GM12878 (cell line): ENCODE data around the gene MFAP3L. TPM values are rescaled to one million over a fixed set of nuclear protein-coding genes. Genes with fewer than 3 reads are reported as not detected.

ENCODE experiments used
- ATAC-seq: fragments of 200-7000 bp; cut with Tn5 transposase; 3 replicates; pipeline ENCODE4 v1.9.1; 2020; ENCODE audit warnings: mild to moderate bottlenecking, moderate library complexity
- BruUV-seq: library from RNA; stranded (reverse); fragments of 400-500 nt; replicated peaks from 2 replicates; lab custom pipeline; 2021; lab: Mats Ljungman, UMichigan
- CTCF ChIA-PET: fragments of 300-600 bp; sonication (Branson Sonifier 250); formaldehyde crosslinking; extraction: SDS; loops from one replicate; lab custom pipeline; 2021; ENCODE audit warnings: inconsistent platforms; lab: Yijun Ruan, JAX
- POLR2A ChIA-PET: fragments of 350-600 bp; formaldehyde crosslinking; extraction: SDS; loops from one replicate; lab custom pipeline; 2021; ENCODE audit warnings: inconsistent platforms; lab: Charles Lee
- RAD21 ChIA-PET: fragments of 300-600 bp; sonication (Branson Sonifier 250); formaldehyde crosslinking; loops from one replicate; lab custom pipeline; 2023; ENCODE audit warnings: antibody characterized with exemption; ENCODE audit not compliant: unreplicated experiment; lab: Charles Lee
- SMC1A ChIA-PET: fragments of 300-600 bp; sonication (Branson Sonifier 250); formaldehyde crosslinking; loops from one replicate; lab custom pipeline; 2023; ENCODE audit not compliant: unreplicated experiment, uncharacterized antibody; lab: Charles Lee
- DNase-seq: peaks from one replicate; pipeline ENCODE4 v3.0.0-alpha.2; 2011; ENCODE audit warnings: low read depth, low spot score
- FAIRE-seq: peaks from 3 replicates; lab custom pipeline; 2011; peaks lifted over from hg19 to GRCh38; lab: Jason Lieb, UNC
- H2AFZ ChIP-seq: 2 replicates; pipeline ENCODE4 v1.6.0; 2011; ENCODE audit warnings: low read depth, low read length, control low read depth; ENCODE audit not compliant: control insufficient read depth
- H3K27ac ChIP-seq: 2 replicates; pipeline ENCODE4 v1.5.1; 2011; ENCODE audit warnings: control low read depth; ENCODE audit not compliant: control insufficient read depth, insufficient read depth
- H3K27me3 ChIP-seq, 2 experiments: replicated peaks in 1 of 2; 2 replicates each; pipeline versions ENCODE4 v1.6.0 to v1.6.1; 2011; ENCODE audit warnings: low read length in 1 of 2; ENCODE audit not compliant: control insufficient read depth in 2 of 2, insufficient read depth in 2 of 2
- H3K36me3 ChIP-seq, 2 experiments: 2 replicates each; pipeline ENCODE4 v1.5.1; 2011; ENCODE audit warnings: low read length in 1 of 2; ENCODE audit not compliant: control insufficient read depth in 2 of 2, insufficient read depth in 2 of 2
- H3K4me1 ChIP-seq: 2 replicates; pipeline ENCODE4 v1.6.1; 2011; ENCODE audit warnings: mild to moderate bottlenecking, low read length, moderate library complexity, mixed read lengths; ENCODE audit not compliant: control insufficient read depth, insufficient read depth
- H3K4me2 ChIP-seq: 2 replicates; pipeline ENCODE4 v1.6.0; 2011; ENCODE audit warnings: control low read depth; ENCODE audit not compliant: control insufficient read depth, insufficient read depth
- H3K4me3 ChIP-seq: fragments of 200-600 bp; sonication (generic); 2 replicates; pipeline ENCODE4 v1.5.1; 2016
- H3K79me2 ChIP-seq: 2 replicates; pipeline ENCODE4 v1.6.0; 2011; ENCODE audit warnings: low read length; ENCODE audit not compliant: control insufficient read depth, insufficient read depth
- H3K9ac ChIP-seq: 2 replicates; pipeline ENCODE4 v1.8.0; 2011; ENCODE audit warnings: low read length, control low read depth, mixed read lengths; ENCODE audit not compliant: control insufficient read depth, insufficient read depth
- H3K9me3 ChIP-seq: replicated peaks from 3 replicates; pipeline ENCODE4 v1.5.1; 2011; ENCODE audit warnings: mild to moderate bottlenecking, low read length; ENCODE audit not compliant: control insufficient read depth, insufficient read depth
- H4K20me1 ChIP-seq: 2 replicates; pipeline ENCODE4 v1.6.0; 2011; ENCODE audit not compliant: control insufficient read depth, insufficient read depth
- CREM ChIP-seq: IDR thresholded peaks from 2 replicates; pipeline ENCODE4 v1.6.1; 2014; ENCODE audit warnings: antibody characterized with exemption, low read depth
- EGR1 ChIP-seq, 2 experiments: IDR thresholded peaks; 1 replicate in 1 of 2; 2 replicates in 1 of 2; pipeline ENCODE4 v1.6.1; 2011 to 2012; ENCODE audit warnings: low read depth in 2 of 2, low read length in 2 of 2, borderline replicate concordance in 1 of 2, mild to moderate bottlenecking in 1 of 2, moderate library complexity in 1 of 2
- IKZF2 ChIP-seq, 2 experiments: fragments of 450-650 bp; IDR thresholded peaks; 2 replicates each; pipeline ENCODE4 v1.6.1; 2017; ENCODE audit warnings: mild to moderate bottlenecking in 2 of 2, moderate library complexity in 2 of 2
- KAT2A ChIP-seq: conservative IDR thresholded peaks from 2 replicates; pipeline ENCODE4 v1.6.1; 2011; ENCODE audit warnings: low read depth, low read length; ENCODE audit not compliant: control insufficient read depth
- LARP7 ChIP-seq: fragments of 450-650 bp; IDR thresholded peaks from 2 replicates; pipeline ENCODE4 v1.6.1; 2017; ENCODE audit warnings: mild to moderate bottlenecking
- MYB ChIP-seq: fragments of 150-350 bp; IDR thresholded peaks from 2 replicates; pipeline ENCODE4 v1.6.1; 2014; ENCODE audit warnings: mild to moderate bottlenecking, low read depth, low read length, borderline replicate concordance
- NBN ChIP-seq: fragments of 450-650 bp; IDR thresholded peaks from 2 replicates; pipeline ENCODE4 v1.6.1; 2016
- RB1 ChIP-seq: fragments of 450-650 bp; formaldehyde crosslinking; IDR thresholded peaks from 2 replicates; pipeline ENCODE4 v1.6.1; 2017; ENCODE audit warnings: mild to moderate bottlenecking, borderline replicate concordance
- SMC3 ChIP-seq: IDR thresholded peaks from 2 replicates; pipeline ENCODE4 v1.6.1; 2011; ENCODE audit warnings: low read length, improper control_type of control experiment, borderline replicate concordance
- YBX1 ChIP-seq: fragments of 450-650 bp; IDR thresholded peaks from 2 replicates; pipeline ENCODE4 v1.6.1; 2016; ENCODE audit warnings: antibody characterized with exemption
- ZSCAN29 ChIP-seq: fragments of 450-650 bp; IDR thresholded peaks from 2 replicates; pipeline ENCODE4 v1.6.1; 2017; ENCODE audit warnings: mild to moderate bottlenecking, moderate library complexity
- WGBS: methylation state at CpG from one replicate; pipeline ENCODE4 v1.1.6; 2016; ENCODE audit warnings: low lambda C conversion rate; ENCODE audit not compliant: insufficient replicate concordance, insufficient coverage; ENCODE audit errors: missing lambda C conversion rate; 5-methylcytosine and 5-hydroxymethylcytosine counted together
- in situ Hi-C: fragments of 300-500 bp; cut with MboI; formaldehyde crosslinking; loops from 9 replicates; pipeline ENCODE4 v1.14.3; 2018; ENCODE audit warnings: mixed read lengths
- intact Hi-C: fragments of 100-400 bp; cut with micrococcal nuclease; formaldehyde crosslinking; loops from one replicate; pipeline ENCODE4 v1.14.2; 2022; ENCODE audit not compliant: unreplicated experiment
- polyA plus RNA-seq, 11 experiments: library from polyadenylated mRNA; depleted of rRNA in 4 of 11; unstranded in 6 of 11; stranded (reverse) in 5 of 11; fragments of >200 nt; fragmentation: Nextera tagmentation in 4 of 11; fragmentation: Illumina TruSeq in 1 of 11; extraction: Ambion mirVana in 4 of 11; extraction: Trizol in 1 of 11; gene quantifications; 1 replicate in 1 of 11; 2 replicates in 10 of 11; pipeline versions ENCODE4 v1.2.1 to v1.2.3, GENCODE V29; 2011 to 2016; ENCODE audit warnings: inconsistent platforms in 2 of 11, missing spikeins in 2 of 11, low read depth in 1 of 11
- total RNA-seq, 4 experiments: library from RNA; depleted of rRNA in 3 of 4; stranded (reverse); fragments of >200 nt in 3 of 4; fragmentation: Illumina TruSeq in 1 of 4; extraction: Trizol in 1 of 4; gene quantifications; 2 replicates each; pipeline versions ENCODE4 v1.2.1 to v1.2.3, GENCODE V29; 2013 to 2021
- TF ChIP-seq, protein P1 (sequence below): fragments of 450-650 bp; IDR thresholded peaks from 2 replicates; pipeline ENCODE4 v1.6.1; 2017; ENCODE audit warnings: mild to moderate bottlenecking, low read depth, inconsistent platforms; ENCODE audit not compliant: poor library complexity, severe bottlenecking
- TF ChIP-seq, protein P2 (sequence below): IDR thresholded peaks from 2 replicates; pipeline ENCODE4 v1.6.1; 2012; ENCODE audit warnings: mild to moderate bottlenecking, low read depth, low read length

MFAP3L gene
- total and polyA plus RNA-seq, 10 of the 15 experiments (the other 5 are each of a cell fraction or from before 2014, with no cell fraction given), result 0.10 to 3.0 TPM; not detected in 8

DNA sequence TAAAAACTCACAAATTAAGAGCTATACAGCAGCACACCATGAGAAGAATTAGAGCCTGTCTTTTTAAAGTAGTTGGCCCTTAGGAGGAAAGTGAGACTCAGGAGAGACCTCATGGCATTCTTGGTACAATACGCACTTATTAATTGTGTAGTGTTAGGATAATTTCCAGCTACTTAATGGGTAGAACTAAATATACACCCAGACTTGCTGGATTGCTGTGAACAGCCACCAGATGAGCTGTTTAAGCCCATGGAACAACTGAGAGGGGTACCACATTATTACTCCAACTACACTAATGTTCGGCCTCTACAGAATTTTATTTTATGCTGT is 13.6 kb downstream of the MFAP3L start:
- FAIRE-seq, result no peak
- TF ChIP-seq NBN (no peak), MYB (no peak), EGR1 (IDR thresholded peaks at IDR 0.05; ENCODE audit: borderline replicate concordance in 1 of 2, low read depth in 2 of 2, low read length in 2 of 2) (no peak), YBX1 (no peak), LARP7 (no peak), SMC3 (no peak), KAT2A (no peak), RB1 (no peak), IKZF2 (IDR thresholded peaks at IDR 0.05) (no peak), CREM (no peak), ZSCAN29 (no peak)
- TF ChIP-seq, protein P1, sequence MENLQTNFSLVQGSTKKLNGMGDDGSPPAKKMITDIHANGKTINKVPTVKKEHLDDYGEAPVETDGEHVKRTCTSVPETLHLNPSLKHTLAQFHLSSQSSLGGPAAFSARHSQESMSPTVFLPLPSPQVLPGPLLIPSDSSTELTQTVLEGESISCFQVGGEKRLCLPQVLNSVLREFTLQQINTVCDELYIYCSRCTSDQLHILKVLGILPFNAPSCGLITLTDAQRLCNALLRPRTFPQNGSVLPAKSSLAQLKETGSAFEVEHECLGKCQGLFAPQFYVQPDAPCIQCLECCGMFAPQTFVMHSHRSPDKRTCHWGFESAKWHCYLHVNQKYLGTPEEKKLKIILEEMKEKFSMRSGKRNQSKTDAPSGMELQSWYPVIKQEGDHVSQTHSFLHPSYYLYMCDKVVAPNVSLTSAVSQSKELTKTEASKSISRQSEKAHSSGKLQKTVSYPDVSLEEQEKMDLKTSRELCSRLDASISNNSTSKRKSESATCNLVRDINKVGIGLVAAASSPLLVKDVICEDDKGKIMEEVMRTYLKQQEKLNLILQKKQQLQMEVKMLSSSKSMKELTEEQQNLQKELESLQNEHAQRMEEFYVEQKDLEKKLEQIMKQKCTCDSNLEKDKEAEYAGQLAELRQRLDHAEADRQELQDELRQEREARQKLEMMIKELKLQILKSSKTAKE, result no peak
- TF ChIP-seq, protein P2, sequence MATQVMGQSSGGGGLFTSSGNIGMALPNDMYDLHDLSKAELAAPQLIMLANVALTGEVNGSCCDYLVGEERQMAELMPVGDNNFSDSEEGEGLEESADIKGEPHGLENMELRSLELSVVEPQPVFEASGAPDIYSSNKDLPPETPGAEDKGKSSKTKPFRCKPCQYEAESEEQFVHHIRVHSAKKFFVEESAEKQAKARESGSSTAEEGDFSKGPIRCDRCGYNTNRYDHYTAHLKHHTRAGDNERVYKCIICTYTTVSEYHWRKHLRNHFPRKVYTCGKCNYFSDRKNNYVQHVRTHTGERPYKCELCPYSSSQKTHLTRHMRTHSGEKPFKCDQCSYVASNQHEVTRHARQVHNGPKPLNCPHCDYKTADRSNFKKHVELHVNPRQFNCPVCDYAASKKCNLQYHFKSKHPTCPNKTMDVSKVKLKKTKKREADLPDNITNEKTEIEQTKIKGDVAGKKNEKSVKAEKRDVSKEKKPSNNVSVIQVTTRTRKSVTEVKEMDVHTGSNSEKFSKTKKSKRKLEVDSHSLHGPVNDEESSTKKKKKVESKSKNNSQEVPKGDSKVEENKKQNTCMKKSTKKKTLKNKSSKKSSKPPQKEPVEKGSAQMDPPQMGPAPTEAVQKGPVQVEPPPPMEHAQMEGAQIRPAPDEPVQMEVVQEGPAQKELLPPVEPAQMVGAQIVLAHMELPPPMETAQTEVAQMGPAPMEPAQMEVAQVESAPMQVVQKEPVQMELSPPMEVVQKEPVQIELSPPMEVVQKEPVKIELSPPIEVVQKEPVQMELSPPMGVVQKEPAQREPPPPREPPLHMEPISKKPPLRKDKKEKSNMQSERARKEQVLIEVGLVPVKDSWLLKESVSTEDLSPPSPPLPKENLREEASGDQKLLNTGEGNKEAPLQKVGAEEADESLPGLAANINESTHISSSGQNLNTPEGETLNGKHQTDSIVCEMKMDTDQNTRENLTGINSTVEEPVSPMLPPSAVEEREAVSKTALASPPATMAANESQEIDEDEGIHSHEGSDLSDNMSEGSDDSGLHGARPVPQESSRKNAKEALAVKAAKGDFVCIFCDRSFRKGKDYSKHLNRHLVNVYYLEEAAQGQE, result no peak
- Histone ChIP-seq H3K36me3 (no peaks in the 10 kb centered on the region), H4K20me1 (no peaks in the 10 kb centered on the region), H3K27ac (no peak overlapping the region), H3K9me3 (no peaks in the 10 kb centered on the region), H3K4me1 (no peaks in the 10 kb centered on the region; the same call in 1 of the 2 replicates), H3K79me2 (no peaks in the 10 kb centered on the region), H3K27me3 (no peaks in the 10 kb centered on the region), H3K4me3 (no peak overlapping the region), H2AFZ (no peak overlapping the region), H3K9ac (no peak overlapping the region), H3K4me2 (no peak overlapping the region)
- SMC1A ChIA-PET, result interaction anchor here (1.1 kb wide), 1 partner anchor 8 kb away, joined by 4 read pairs; no protein-coding TSS in a partner anchor
- DNase-seq, result no peak
- POLR2A ChIA-PET, result no interaction called here
- CTCF ChIA-PET, result no interaction called here
- BruUV-seq, result no TSS peak
- in situ Hi-C loops (no loop called here), intact Hi-C loops (no loop called here)
- 0% methylated on average over 2 of the region's 2 CpGs for WGBS
- RAD21 ChIA-PET, result no interaction called here
- ATAC-seq, result no peak
